Mucosa of gallbladder (tissue), 1 donor: ENCODE measurements around the gene EPG5. TPM values are rescaled to one million over a fixed set of nuclear protein-coding genes. Genes with fewer than 3 reads are reported as not detected.

Source experiments
- DNase-seq: peaks from one replicate; pipeline ENCODE4 v3.0.0-alpha.2; 2020; ENCODE audit warnings: low spot score
- total RNA-seq: library from RNA; stranded (reverse); gene quantifications from one replicate; pipeline ENCODE4 v1.2.1, GENCODE V29; 2021
- donor health status: DM: no; HTN: no; CAD: no.

Gene EPG5
- total RNA-seq, 1 donor from 2014 or later, result 25.7 TPM

DNA sequence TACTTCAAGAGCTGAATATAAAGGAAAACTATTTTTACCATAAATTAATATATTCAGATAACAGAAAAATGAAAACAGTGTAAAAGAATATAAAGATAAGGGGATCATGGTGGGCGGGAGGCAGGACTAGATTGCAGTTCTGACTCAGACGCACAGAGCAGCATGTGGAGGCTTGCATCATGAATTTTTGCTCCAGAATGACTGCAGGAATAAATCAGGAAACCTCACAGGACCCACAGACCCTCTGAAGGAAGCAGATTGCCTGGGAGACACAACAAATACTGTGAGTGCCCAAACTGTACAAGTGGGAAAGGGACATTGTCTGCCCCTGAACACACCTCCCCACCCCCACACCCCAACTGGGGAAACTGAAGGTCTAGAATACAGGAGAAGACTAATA lies 160.9 kb downstream of the EPG5 start:
- no peak for DNase-seq

- no peak for DNase-seq
Measured at GRCh38 chr18:45805551-45805950, 161.6 kb downstream of the EPG5 start.

DNA sequence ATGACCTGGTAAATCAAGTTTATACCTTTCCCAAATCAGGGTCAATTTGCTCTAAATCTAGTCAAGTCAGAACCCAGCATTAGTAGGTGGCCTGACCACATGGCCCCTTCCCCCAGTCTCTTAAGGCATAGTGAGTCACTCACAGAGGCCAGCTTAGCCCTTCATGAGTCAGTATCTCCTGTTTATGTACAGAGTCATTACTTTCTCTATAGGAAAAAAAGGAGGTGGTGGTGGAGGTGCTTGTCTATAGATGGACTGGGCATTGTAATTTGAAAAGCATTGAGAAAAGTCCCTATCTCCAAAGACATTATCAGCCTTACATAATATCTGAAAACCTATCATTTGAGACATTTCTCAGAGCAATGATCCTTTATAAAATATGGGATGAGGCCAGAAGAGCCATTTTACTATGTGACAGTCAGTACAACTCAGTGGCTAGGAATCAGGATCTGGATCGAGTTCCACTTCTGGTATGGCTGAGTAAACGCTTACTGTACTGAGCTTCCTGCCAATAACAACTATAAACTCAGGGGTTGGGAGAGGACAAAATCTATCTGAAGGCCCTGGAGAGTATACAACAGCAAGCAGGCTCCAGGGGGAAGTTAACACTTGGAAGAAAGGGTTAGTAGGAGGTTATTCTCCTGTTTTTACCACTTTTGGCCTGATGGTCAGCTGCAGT lies 164.2 kb downstream of the EPG5 start:
- DNase-seq, result no peak

DNA sequence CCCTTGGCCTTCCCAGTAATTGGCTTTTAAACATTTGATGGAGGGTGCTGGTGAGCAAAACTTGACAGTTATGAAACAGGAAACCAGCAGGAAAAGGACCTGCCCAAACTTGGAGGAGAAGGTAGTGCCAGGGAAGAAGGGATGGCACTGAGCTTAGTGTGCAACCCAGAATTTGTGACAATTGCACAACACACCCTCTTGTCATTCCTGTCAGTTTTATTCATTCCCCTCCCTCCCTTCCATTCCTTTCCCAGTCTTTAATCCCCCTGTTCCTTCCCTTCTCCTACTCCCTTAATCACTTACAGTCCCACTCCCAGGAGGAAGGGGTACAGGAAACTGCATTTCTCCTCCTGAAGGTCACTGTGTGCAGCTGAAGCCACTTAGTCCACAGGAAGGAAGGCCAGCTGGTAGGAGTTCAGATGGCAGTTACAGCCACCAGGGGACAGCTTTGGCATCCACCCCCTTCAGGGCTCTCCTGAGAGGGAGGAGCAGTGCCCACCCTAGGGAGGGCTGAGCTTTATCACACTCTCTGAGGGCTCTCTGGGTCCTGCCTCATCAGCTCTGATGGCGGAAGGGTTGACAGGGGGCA lies 165.6 kb downstream of the EPG5 start:
- no peak for DNase-seq

Other genes starting within 250 kb of the EPG5 start
- 96.9 TPM for gene SLC14A1, start 243.1 kb downstream of the EPG5 start, total RNA-seq
- gene SIGLEC15, start 141.7 kb downstream of the EPG5 start, total RNA-seq, result 4.7 TPM
- gene PSTPIP2, start 104.9 kb upstream of the EPG5 start, total RNA-seq, result 7.0 TPM
- gene ATP5F1A, start 131.0 kb upstream of the EPG5 start, total RNA-seq, result 378 TPM
- gene HAUS1, start 137.1 kb upstream of the EPG5 start, total RNA-seq, result 14.4 TPM